Osteocyte (in vitro differentiated cells): ENCODE measurements around the gene DHRS3. TPM values are rescaled to one million over a fixed set of nuclear protein-coding genes. Genes with fewer than 3 reads are reported as not detected.

ENCODE experiments used
- DNase-seq: peaks from one replicate; pipeline ENCODE4 v3.0.0; 2021; ENCODE audit warnings: mixed read lengths; ENCODE audit not compliant: unreplicated experiment; ENCODE audit errors: extremely low spot score
- H3K27ac Mint-ChIP-seq: one replicate; pipeline ENCODE4 v1.8.0; 2021; ENCODE audit warnings: mild to moderate bottlenecking, mixed read lengths; ENCODE audit not compliant: unreplicated experiment
- H3K27me3 Mint-ChIP-seq: one replicate; pipeline ENCODE4 v1.8.0; 2021; ENCODE audit warnings: mixed read lengths; ENCODE audit not compliant: unreplicated experiment
- H3K36me3 Mint-ChIP-seq: one replicate; pipeline ENCODE4 v1.8.0; 2021; ENCODE audit warnings: mixed read lengths; ENCODE audit not compliant: unreplicated experiment
- H3K4me1 Mint-ChIP-seq: one replicate; pipeline ENCODE4 v1.8.0; 2021; ENCODE audit warnings: mixed read lengths; ENCODE audit not compliant: unreplicated experiment
- H3K4me3 Mint-ChIP-seq: one replicate; pipeline ENCODE4 v1.8.0; 2021; ENCODE audit warnings: mild to moderate bottlenecking, moderate library complexity, mixed read lengths; ENCODE audit not compliant: unreplicated experiment
- H3K9me3 Mint-ChIP-seq: one replicate; pipeline ENCODE4 v1.8.0; 2021; ENCODE audit warnings: mixed read lengths; ENCODE audit not compliant: unreplicated experiment
- CTCF ChIP-seq: fragments of 200-600 bp; sonication (generic); IDR thresholded peaks from 2 replicates; pipeline ENCODE4 v1.5.0; 2021; ENCODE audit warnings: antibody characterized with exemption, mild to moderate bottlenecking, moderate library complexity
- microRNA-seq: library from miRNA; unstranded; fragments of <30 nt; microRNA quantifications from one replicate; pipeline ENCODE4 v1.1.0, GENCODE V29; 2020; ENCODE audit not compliant: unreplicated experiment
- total RNA-seq: library from RNA; stranded (reverse); gene quantifications from 2 replicates; pipeline ENCODE4 v1.2.1, GENCODE V29; 2021

Gene DHRS3
- total RNA-seq, 1 donor from 2014 or later = 52.5 TPM

- Mint-ChIP-seq H3K4me1 (peaks cover 15% of the 10 kb centered on the region), H3K27ac (no peak overlapping the region), H3K27me3 (no peaks in the 10 kb centered on the region), H3K4me3 (no peak overlapping the region), H3K9me3 (no peaks in the 10 kb centered on the region), H3K36me3 (peaks cover 2% of the 10 kb centered on the region)
- no peak for DNase-seq
- no peak for TF ChIP-seq CTCF
Measured at GRCh38 chr1:12521096-12521495, 96.9 kb downstream of the DHRS3 start.

- no peak for DNase-seq
- Mint-ChIP-seq H3K9me3 (no peaks in the 10 kb centered on the region), H3K4me1 (peaks cover 5% of the 10 kb centered on the region), H3K27me3 (no peaks in the 10 kb centered on the region), H3K4me3 (no peak overlapping the region), H3K27ac (no peak overlapping the region), H3K36me3 (peaks cover 2% of the 10 kb centered on the region)
- no peak for TF ChIP-seq CTCF
Measured at GRCh38 chr1:12519693-12520364, 98.2 kb downstream of the DHRS3 start.

- DNase-seq = no peak
- Mint-ChIP-seq H3K27me3 (no peaks in the 10 kb centered on the region), H3K4me3 (no peak overlapping the region), H3K36me3 (peaks cover 2% of the 10 kb centered on the region), H3K4me1 (peaks cover 5% of the 10 kb centered on the region), H3K27ac (peak overlapping the region; percentile 43), H3K9me3 (no peaks in the 10 kb centered on the region)
- no peak for TF ChIP-seq CTCF
Measured at GRCh38 chr1:12518931-12519692, 98.9 kb downstream of the DHRS3 start.

Small RNA genes lying within 50 kb of the gene (microRNA-seq; reads per million reads assigned to microRNA genes)
- gene MIR6730 = not detected

Other genes starting within 250 kb of the DHRS3 start
- gene AADACL4, start 25.9 kb upstream of the DHRS3 start, total RNA-seq = not detected in 2 replicates
- not detected in 2 replicates for gene AADACL3, start 97.9 kb upstream of the DHRS3 start, total RNA-seq
- not detected in 2 replicates for gene CFAP107, start 128.0 kb upstream of the DHRS3 start, total RNA-seq
- gene PRAMEF12, start 155.5 kb upstream of the DHRS3 start, total RNA-seq = not detected in 2 replicates
- not detected in 2 replicates for gene PRAMEF1, start 173.2 kb upstream of the DHRS3 start, total RNA-seq
- not detected in 2 replicates for gene PRAMEF11, start 213.2 kb upstream of the DHRS3 start, total RNA-seq
- not detected in 2 replicates for gene HNRNPCL1, start 230.5 kb upstream of the DHRS3 start, total RNA-seq
- gene PRAMEF2, start 238.9 kb upstream of the DHRS3 start, total RNA-seq = not detected in 2 replicates